Measurements from ENCODE around the gene ZBTB49.
A peak's percentile ranks its signal among the peaks of the same experiment; 100 is the strongest.

Gene ZBTB49

DNA sequence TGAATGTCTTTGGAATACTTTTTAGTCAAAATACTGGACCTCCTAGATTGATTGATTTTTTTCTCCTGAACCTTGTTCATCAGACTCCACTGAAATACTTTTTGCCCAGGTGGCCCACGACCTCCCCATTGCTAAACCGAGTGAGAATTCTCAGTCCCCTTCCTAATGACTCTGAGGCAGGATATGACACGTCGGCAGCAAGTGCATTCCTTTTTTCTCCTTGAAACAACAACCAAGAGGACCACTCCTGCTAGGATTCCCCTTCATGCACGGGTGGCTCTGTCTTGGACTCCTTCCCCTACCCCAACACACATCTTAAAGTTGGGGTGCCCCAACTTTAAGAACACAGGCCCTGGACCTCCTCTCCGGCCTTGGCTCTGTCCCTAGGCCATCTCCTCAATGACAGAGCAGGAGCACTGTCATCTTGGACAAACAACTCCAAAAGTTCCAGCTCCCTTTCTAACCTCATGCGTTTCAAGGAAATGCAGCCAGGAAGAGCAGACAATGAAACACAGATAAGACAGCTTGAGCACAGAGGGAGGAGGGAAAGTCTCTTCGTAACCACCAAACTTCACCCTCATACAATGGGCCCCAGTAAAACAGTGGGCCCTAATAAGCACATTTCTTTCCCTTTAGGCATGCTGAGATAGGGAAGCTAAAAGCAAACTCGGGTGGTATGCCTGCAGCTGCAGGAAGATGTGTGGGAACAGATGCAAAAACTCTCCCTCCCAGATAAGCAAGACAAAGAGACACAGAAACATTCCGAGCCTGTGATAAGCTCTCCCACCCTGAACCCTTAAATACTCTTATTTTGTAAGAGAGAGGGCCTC is 33.9 kb downstream of the ZBTB49 start:
- H3K4me1 ChIP-seq: peaks cover 4% of the 10 kb centered on the region; the same call in 1 of the 2 replicates
- no peak for DNase-seq (ENCODE audit: low spot score in 2 of 2)
- in situ Hi-C loops (cut with MboI; ENCODE audit: low sequenced_read_pairs): no loop called here
- no peak overlapping the region for H3K4me3 ChIP-seq
- H3K27me3 ChIP-seq (ENCODE audit: low read depth): no peaks in the 10 kb centered on the region
- no peaks in the 10 kb centered on the region for H3K9me3 ChIP-seq
- H3K36me3 ChIP-seq (replicated peaks): peaks cover 4% of the 10 kb centered on the region

DNA sequence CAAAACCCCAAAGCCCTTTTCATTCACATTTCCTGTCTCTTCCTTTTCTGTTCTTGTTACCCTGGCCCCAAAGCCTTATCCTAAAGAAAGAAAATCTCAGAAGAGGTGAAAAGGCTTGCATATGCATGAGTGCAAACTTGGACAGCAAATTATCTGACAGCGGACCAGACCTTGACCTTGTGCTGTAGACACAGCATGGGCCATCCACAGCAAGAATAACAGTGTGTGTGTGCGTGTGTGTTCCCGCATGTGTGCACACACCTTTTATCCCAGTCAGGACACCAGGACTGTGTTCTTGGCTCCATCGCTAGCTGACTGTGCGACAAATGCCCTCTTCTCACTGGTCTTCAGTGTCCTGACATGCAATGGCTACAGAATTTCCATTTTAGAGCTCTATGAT is 35.3 kb downstream of the ZBTB49 start:
- peaks cover 4% of the 10 kb centered on the region; the same call in 1 of the 2 replicates for H3K4me1 ChIP-seq
- in situ Hi-C loops (cut with MboI; ENCODE audit: low sequenced_read_pairs): no loop called here
- peaks cover 4% of the 10 kb centered on the region for H3K36me3 ChIP-seq (replicated peaks)
- no peak for DNase-seq (ENCODE audit: low spot score in 2 of 2)
- no peaks in the 10 kb centered on the region for H3K9me3 ChIP-seq
- H3K4me3 ChIP-seq: no peak overlapping the region
- no peaks in the 10 kb centered on the region for H3K27me3 ChIP-seq (ENCODE audit: low read depth)

DNA sequence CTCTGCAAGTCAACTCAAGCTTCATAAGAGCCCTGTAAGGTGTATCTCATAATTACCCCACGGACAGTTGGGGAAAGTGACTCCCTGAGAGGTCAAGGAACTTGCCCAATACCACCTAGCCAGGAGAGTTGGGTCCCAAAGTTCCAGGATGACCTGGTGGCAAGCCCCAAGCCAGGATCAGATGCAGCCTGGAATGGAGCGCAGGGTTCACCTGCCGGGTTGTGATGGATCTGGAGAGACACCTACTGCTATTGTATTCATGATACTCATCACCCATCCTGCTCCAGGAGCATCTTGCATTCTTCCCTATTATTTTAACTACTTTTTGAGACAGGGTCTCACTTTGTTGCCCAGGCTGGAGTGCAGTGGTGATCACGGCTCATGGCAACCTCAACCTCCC is 36.1 kb downstream of the ZBTB49 start:
- H3K4me3 ChIP-seq: no peak overlapping the region
- no peaks in the 10 kb centered on the region for H3K9me3 ChIP-seq
- in situ Hi-C loops (cut with MboI; ENCODE audit: low sequenced_read_pairs): no loop called here
- H3K36me3 ChIP-seq (replicated peaks): no peaks in the 10 kb centered on the region; the same call in none of the 2 replicates
- no peak for DNase-seq (ENCODE audit: low spot score in 2 of 2)
- H3K27me3 ChIP-seq (ENCODE audit: low read depth): no peaks in the 10 kb centered on the region
- peaks cover 4% of the 10 kb centered on the region; the same call in 1 of the 2 replicates for H3K4me1 ChIP-seq

DNA sequence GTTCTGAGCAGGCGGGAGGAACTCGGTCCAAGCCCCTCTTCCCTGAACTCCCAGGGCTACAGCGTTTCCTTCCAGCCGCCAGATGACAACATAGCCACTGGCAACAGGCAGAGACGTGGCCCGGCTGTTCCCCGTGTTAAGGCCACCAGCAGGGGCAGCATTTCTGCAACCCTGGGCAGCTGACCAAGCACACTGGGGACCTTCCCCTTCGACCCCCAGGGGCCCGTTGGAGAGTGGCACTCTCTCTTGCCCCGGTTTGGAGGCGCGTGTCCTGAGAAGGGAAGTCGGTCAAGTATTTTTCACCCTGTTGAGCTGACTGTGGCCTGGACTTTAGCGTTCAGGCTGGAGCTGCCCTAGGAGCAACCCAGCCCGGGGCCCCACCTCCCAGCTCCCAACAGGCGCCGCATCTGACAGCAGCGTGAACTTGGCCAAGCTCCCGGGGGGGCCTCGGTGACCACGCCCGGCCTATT is 37.6 kb downstream of the ZBTB49 start:
- peak; percentile 9 to 71 for DNase-seq (ENCODE audit: low spot score in 2 of 2)
- in situ Hi-C loops (cut with MboI; ENCODE audit: low sequenced_read_pairs): no loop called here
- Histone ChIP-seq H3K27me3 (ENCODE audit: low read depth) (no peaks in the 10 kb centered on the region), H3K36me3 (replicated peaks) (no peaks in the 10 kb centered on the region), H3K4me3 (no peak overlapping the region), H3K9me3 (no peaks in the 10 kb centered on the region), H3K4me1 (peaks cover 4% of the 10 kb centered on the region; the same call in 1 of the 2 replicates)

DNA sequence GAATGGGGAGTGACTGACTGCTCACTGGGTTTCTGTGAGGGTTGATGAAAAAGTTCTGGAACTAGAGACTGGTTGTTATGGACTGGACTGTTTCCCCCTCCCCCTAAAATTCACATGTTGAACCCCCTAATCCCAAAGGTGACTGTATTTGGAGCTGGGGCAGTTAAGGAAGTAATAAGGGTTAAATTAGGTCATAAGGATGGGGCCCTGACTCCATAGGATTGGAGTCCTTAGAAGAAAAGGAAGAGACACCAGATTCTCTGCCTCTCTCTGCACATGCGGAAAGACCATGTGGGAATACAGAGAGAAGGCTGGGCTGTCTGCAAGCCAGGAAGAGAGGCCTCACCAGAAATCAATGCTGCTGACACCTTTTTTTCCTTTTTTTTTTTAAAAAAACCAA is 38.2 kb downstream of the ZBTB49 start:
- no peaks in the 10 kb centered on the region for H3K36me3 ChIP-seq (replicated peaks)
- in situ Hi-C loops (cut with MboI; ENCODE audit: low sequenced_read_pairs): no loop called here
- no peak overlapping the region for H3K4me3 ChIP-seq
- DNase-seq (ENCODE audit: low spot score in 2 of 2): no peak
- H3K4me1 ChIP-seq: peaks cover 4% of the 10 kb centered on the region; the same call in 1 of the 2 replicates
- H3K27me3 ChIP-seq (ENCODE audit: low read depth): no peaks in the 10 kb centered on the region
- no peaks in the 10 kb centered on the region for H3K9me3 ChIP-seq

DNA sequence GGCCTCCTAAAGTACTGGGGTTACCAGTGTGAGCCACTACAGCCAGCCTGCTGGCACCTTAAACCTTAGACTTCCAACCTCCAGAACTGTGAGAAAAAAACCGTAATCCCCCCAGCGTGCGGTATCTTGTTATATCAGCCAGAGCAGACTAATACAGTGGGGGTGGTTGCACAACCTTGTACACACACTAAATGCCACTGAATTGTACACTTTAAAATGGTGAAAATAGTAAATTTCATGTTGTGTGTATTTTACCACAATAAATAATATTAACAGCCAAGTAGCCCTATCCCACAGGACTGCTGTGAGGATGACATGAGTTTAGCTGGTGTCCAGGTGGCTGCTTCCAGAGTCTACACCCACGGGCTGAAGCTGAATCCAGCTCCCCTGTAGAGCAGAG is 38.8 kb downstream of the ZBTB49 start:
- no peak for DNase-seq (ENCODE audit: low spot score in 2 of 2)
- Histone ChIP-seq H3K4me3 (no peak overlapping the region), H3K9me3 (no peaks in the 10 kb centered on the region), H3K4me1 (peaks cover 4% of the 10 kb centered on the region; the same call in 1 of the 2 replicates), H3K27me3 (ENCODE audit: low read depth) (no peaks in the 10 kb centered on the region), H3K36me3 (replicated peaks) (no peaks in the 10 kb centered on the region)
- in situ Hi-C loops (cut with MboI; ENCODE audit: low sequenced_read_pairs): no loop called here

DNA sequence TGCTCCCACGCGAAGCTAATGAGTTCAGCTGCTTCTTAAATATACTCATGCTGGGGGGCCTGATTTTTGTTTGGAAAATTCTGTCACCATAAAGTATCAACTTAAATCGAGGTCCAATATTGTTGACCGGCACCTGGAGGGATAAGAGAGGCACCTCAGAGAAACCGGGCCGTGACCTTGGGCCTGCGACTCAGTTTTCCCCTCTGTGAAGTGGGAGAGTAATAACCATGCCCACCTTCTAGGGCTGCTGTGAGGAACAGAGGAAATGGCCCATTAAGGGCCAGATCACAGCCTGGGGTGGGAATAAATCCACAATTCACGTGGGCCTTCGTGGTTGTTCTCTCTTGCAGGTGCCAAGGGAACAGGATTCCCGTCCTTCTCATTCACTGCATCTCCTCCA is 39.4 kb downstream of the ZBTB49 start:
- Histone ChIP-seq H3K4me3 (no peak overlapping the region), H3K27me3 (ENCODE audit: low read depth) (no peaks in the 10 kb centered on the region), H3K36me3 (replicated peaks) (no peaks in the 10 kb centered on the region), H3K9me3 (no peaks in the 10 kb centered on the region), H3K4me1 (peaks cover 4% of the 10 kb centered on the region; the same call in 1 of the 2 replicates)
- in situ Hi-C loops (cut with MboI; ENCODE audit: low sequenced_read_pairs): no loop called here
- DNase-seq (ENCODE audit: low spot score in 2 of 2): no peak

DNA sequence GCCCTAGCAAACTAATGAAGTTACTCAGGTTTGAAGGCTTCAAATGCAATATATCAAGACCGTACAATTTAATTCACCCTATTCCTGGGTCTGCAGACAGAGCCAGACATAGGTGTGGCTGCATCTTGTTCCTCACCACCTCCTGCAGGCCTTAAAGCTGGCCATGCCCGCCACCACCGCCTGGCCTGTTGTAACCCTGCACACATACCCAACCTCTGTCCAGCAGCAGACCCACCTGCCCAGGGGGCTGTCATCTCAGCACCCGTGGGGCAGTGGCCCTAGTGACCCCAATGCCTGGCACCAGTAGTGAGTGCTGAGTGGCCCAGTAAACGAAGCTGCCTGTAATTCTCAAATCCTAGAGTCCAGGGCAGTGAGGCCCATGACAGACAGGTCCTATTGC is 40.7 kb downstream of the ZBTB49 start:
- Histone ChIP-seq H3K36me3 (replicated peaks) (no peaks in the 10 kb centered on the region), H3K27me3 (ENCODE audit: low read depth) (no peaks in the 10 kb centered on the region), H3K4me1 (peaks cover 4% of the 10 kb centered on the region; the same call in 1 of the 2 replicates), H3K4me3 (no peak overlapping the region), H3K9me3 (no peaks in the 10 kb centered on the region)
- in situ Hi-C loops (cut with MboI; ENCODE audit: low sequenced_read_pairs): no loop called here
- no peak for DNase-seq (ENCODE audit: low spot score in 2 of 2)

DNA sequence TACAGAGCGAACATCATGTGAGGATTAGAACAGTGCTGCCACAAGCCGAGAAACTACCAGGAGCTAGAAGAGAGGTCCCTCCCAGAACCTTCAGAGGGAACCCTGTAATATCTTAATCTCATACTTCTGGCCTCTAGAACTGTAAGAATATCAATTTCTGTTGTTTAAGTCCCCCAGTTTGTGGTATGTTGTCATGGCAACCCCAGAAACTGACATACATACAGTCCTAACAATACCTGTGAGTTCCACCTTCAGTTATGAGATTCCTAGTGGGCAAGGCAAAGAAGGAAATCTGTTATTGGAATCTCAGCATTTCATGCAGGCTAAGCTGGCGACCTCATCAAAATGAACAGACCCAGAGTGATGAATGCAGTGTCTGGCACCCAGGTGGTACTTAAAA is 42.5 kb downstream of the ZBTB49 start:
- Histone ChIP-seq H3K36me3 (replicated peaks) (no peaks in the 10 kb centered on the region), H3K4me1 (peaks cover 4% of the 10 kb centered on the region; the same call in 1 of the 2 replicates), H3K27me3 (ENCODE audit: low read depth) (no peaks in the 10 kb centered on the region), H3K4me3 (no peak overlapping the region), H3K9me3 (no peaks in the 10 kb centered on the region)
- in situ Hi-C loops (cut with MboI; ENCODE audit: low sequenced_read_pairs): no loop called here
- no peak for DNase-seq (ENCODE audit: low spot score in 2 of 2)

DNA sequence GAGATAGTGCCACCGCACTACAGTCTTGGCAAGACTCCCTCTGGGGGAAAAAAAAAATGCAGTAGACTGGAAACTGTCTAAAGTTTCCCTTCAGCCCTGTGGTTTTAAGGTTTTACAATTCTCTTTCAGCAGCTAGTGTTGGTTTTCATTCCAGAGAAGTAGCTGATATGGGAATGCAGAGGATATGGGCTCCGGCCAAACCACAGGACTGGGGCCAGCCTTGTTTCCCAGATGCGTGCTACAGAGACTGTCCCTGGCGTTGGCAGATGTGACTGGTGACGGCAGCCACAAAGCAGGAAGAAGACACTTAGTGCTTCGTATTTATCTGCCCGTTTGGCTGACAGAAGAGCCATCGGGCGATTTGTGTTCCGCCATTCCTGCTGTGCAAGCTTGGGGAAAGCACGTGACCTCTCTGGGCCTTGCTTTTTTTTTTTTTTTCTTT is 43.2 kb downstream of the ZBTB49 start:
- DNase-seq (ENCODE audit: low spot score in 2 of 2): no peak
- Histone ChIP-seq H3K4me3 (no peak overlapping the region), H3K9me3 (no peaks in the 10 kb centered on the region), H3K27me3 (ENCODE audit: low read depth) (no peaks in the 10 kb centered on the region), H3K36me3 (replicated peaks) (no peaks in the 10 kb centered on the region), H3K4me1 (no peaks in the 10 kb centered on the region; the same call in 1 of the 2 replicates)
- in situ Hi-C loops (cut with MboI; ENCODE audit: low sequenced_read_pairs): no loop called here

DNA sequence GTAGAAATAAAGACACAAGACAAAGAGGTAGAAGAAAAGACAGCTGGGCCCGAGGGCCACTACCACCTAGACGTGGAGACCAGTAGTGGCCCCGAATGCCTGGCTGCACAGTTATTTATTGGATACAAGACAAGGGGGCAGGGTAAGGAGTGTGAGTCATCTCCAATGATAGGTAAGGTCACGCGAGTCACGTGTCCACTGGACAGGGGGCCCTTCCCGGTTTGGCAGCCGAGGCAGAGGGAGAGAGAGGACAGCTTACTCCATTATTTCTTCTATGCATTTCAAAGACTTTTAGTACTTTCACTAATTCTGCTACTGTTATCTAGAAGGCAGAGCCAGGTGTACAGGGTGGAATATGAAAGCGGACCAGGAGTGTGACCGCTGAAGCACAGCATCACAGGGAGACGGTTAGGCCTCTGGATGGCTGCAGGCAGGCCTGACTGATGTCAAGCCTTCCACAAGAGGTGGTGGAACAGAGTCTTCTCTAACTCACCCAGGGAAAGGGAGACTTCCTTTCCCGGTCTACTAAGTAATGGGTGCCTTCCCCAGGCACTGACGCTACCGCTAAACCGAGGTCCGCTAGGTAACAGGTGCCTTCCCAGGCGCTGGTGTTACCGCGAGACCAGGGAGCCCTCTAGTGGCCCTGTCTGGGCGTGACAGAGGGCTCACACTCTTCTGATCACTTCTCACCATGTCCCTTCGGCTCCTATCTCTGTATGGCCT is 44.9 kb downstream of the ZBTB49 start:
- Histone ChIP-seq H3K4me1 (no peaks in the 10 kb centered on the region), H3K36me3 (replicated peaks) (no peaks in the 10 kb centered on the region), H3K4me3 (no peak overlapping the region), H3K9me3 (no peaks in the 10 kb centered on the region), H3K27me3 (ENCODE audit: low read depth) (no peaks in the 10 kb centered on the region)
- peak; percentile 45 to 79 for DNase-seq (ENCODE audit: low spot score in 2 of 2)
- in situ Hi-C loops (cut with MboI; ENCODE audit: low sequenced_read_pairs): no loop called here

DNA sequence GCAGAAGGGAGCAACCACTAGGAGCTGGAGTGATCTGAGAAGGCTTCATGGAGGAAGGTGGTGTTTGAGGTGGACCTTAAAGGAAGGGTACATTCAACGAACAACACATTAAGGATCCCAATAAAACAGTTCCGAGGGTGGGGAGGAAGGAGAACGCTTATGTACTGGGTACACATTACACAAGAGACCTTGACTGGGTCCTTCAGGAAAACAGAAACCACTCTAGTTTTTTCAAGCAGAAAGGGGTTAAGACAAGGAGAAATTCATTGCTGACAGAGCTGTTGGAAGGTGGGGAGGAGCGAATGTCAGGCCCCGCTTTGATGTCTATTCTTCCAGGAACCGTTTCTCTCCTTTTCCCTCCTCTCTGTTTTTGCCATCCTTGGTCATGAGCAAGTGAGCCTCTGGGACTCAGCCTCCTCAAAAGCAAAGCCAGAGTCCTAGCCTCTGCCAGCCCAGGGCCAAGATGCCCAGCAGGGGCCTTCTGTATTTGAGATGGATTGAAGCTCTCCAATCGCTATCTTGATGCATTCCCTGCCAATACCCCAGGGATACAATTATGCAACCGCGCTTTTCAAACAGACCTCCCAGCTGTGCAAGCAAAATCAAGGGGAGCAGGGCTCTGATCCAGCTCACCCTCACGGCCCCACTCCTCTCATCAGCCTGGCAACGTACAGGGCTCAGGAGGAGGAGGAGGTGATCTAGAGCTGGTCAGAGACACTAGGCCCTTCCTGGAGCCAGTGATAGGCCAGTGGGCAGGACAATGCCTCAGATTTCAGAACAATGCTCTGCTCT is 48.4 kb downstream of the ZBTB49 start:
- in situ Hi-C loops (cut with MboI; ENCODE audit: low sequenced_read_pairs): no loop called here
- Histone ChIP-seq H3K36me3 (replicated peaks) (no peaks in the 10 kb centered on the region), H3K4me1 (no peaks in the 10 kb centered on the region), H3K9me3 (no peaks in the 10 kb centered on the region), H3K27me3 (ENCODE audit: low read depth) (no peaks in the 10 kb centered on the region), H3K4me3 (no peak overlapping the region)
- no peak for DNase-seq (ENCODE audit: low spot score in 2 of 2)

DNA sequence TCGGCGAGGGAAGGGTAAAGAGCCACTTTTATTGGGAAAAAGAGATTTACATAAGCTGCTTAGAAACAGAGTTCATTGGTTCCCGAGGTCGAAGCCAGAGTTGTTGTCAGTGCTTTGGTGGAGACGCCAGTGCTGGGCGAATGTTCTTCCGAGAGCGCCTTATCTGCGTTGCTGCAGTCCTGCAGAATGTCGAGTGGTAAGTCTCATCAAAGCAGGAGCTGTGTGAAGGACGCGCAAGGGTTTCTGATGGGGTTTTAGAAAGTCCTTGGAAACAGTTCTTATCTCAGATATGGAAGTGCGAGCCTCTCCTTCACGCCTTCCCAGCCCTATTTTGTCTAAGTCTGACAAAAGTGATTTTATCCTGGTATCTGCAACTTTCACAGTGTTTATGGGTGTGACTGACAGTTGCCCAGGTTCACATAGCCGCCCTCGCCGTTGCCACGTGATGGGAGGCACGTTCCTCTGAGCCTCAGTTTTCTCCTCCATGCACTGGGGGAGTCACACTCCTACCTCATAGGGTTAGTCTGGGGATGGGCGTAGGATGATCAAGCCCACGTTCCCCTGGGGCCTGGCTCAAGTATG is 49.5 kb downstream of the ZBTB49 start:
- Histone ChIP-seq H3K27me3 (ENCODE audit: low read depth) (no peaks in the 10 kb centered on the region), H3K4me1 (no peaks in the 10 kb centered on the region), H3K4me3 (no peak overlapping the region), H3K9me3 (no peaks in the 10 kb centered on the region), H3K36me3 (replicated peaks) (no peaks in the 10 kb centered on the region)
- DNase-seq (ENCODE audit: low spot score in 2 of 2): peak; percentile 11 to 39
- in situ Hi-C loops (cut with MboI; ENCODE audit: low sequenced_read_pairs): no loop called here
